Testis (tissue), 2 donors: ENCODE data around the gene AR.

Source experiments
- CTCF ChIP-seq, 3 experiments: fragments of 450-650 bp in 2 of 3; fragments of 200-600 bp in 1 of 3; sonication (generic) in 1 of 3; IDR thresholded peaks; one replicate each; pipeline ENCODE4 v1.5.1; 2016 to 2019; ENCODE audit warnings: antibody characterized with exemption in 3 of 3, mild to moderate bottlenecking in 2 of 3, moderate library complexity in 1 of 3
- POLR2A ChIP-seq: fragments of 450-650 bp; IDR thresholded peaks from one replicate; pipeline ENCODE4 v1.6.1; 2017; ENCODE audit warnings: antibody characterized with exemption, mild to moderate bottlenecking, moderate library complexity

- no peak for TF ChIP-seq POLR2A
- TF ChIP-seq CTCF (IDR thresholded peaks at IDR 0.05) = no peak
These were observed 1.4 kb downstream of the AR start for GRCh38 chrX:67545036-67545821.
